Stimulated activated CD4-positive, alpha-beta T cell treated with anti-CD3 and anti-CD28 coated beads, TNF-alpha, amount 100 ng/mL, for 24 hours (primary cell): ENCODE results near the gene CNTFR.
A peak's percentile ranks its signal among the peaks of the same experiment; 100 is the strongest.
"Not testable (repeated sequence)": the region's sequence is repeated elsewhere in the genome, so short reads cannot be mapped to it uniquely, and the experiment has no call there.

Experiments used
- DNase-seq, 3 experiments: peaks; one replicate each; pipeline ENCODE4 v3.0.0-alpha.2; 2020; ENCODE audit warnings: low read depth in 3 of 3

The CNTFR gene

GRCh38 chr9:34554211-34555001 is 35.1 kb downstream of the CNTFR start:
- DNase-seq, result no peak

- DNase-seq, result no peak
These were observed 36.0 kb downstream of the CNTFR start for GRCh38 chr9:34553511-34554021.

- DNase-seq, result no peak
These were observed 36.5 kb downstream of the CNTFR start for GRCh38 chr9:34552986-34553385.

GRCh38 chr9:34552606-34552981 is 36.9 kb downstream of the CNTFR start:
- no peak for DNase-seq

GRCh38 chr9:34551751-34552605 is 37.5 kb downstream of the CNTFR start:
- no peak for DNase-seq

GRCh38 chr9:34550681-34551270 is 38.7 kb downstream of the CNTFR start:
- no peak for DNase-seq

GRCh38 chr9:34550016-34550680 is 39.4 kb downstream of the CNTFR start:
- no peak for DNase-seq

GRCh38 chr9:34549407-34549732 is 40.2 kb downstream of the CNTFR start:
- DNase-seq, result no peak

- DNase-seq, result peak in 1 of 3 experiments; percentile 32
These were observed 41.4 kb downstream of the CNTFR start for GRCh38 chr9:34547960-34548611.

GRCh38 chr9:34546834-34547827 is 42.4 kb downstream of the CNTFR start:
- DNase-seq, result peak in 2 of 3 experiments; percentile 26 to 58

- DNase-seq, result no peak
These were observed 43.3 kb downstream of the CNTFR start for GRCh38 chr9:34546102-34546833.

GRCh38 chr9:34545497-34545896 is 44.0 kb downstream of the CNTFR start:
- DNase-seq, result no peak

- DNase-seq, result no peak
These were observed 45.5 kb downstream of the CNTFR start for GRCh38 chr9:34544035-34544434.

GRCh38 chr9:34541540-34541939 is 48.0 kb downstream of the CNTFR start:
- no peak for DNase-seq

- DNase-seq, result no peak
These were observed 48.7 kb downstream of the CNTFR start for GRCh38 chr9:34540827-34541226.

GRCh38 chr9:34536685-34537084 is 52.8 kb downstream of the CNTFR start:
- no peak for DNase-seq

- DNase-seq, result not testable (repeated sequence)
These were observed 57.5 kb downstream of the CNTFR start for GRCh38 chr9:34532041-34532440.

GRCh38 chr9:34526026-34526425 is 63.5 kb downstream of the CNTFR start:
- no peak for DNase-seq

GRCh38 chr9:34524349-34524748 is 65.2 kb downstream of the CNTFR start:
- DNase-seq, result no peak
